Kidney (tissue), 14 donors: ENCODE results near the gene HBS1L. TPM values are rescaled to one million over a fixed set of nuclear protein-coding genes. Genes with fewer than 3 reads are reported as not detected.

Source experiments
- DNase-seq, 5 donors: peaks; one replicate each; pipeline ENCODE4 v3.0.0-alpha.2; 2013 to 2020
- FAIRE-seq: peaks from 2 replicates; lab custom pipeline; 2012; peaks lifted over from hg19 to GRCh38; lab: Jason Lieb, UNC
- H3K27ac ChIP-seq, 2 donors: one replicate each; pipeline ENCODE4 v1.7.0; 2013; ENCODE audit warnings: low read depth in 2 of 2, low read length in 2 of 2, inconsistent platforms in 1 of 2
- H3K27me3 ChIP-seq: one replicate; pipeline ENCODE4 v1.7.1; 2013; ENCODE audit warnings: low read length, inconsistent platforms; ENCODE audit not compliant: control insufficient read depth, insufficient read depth
- H3K36me3 ChIP-seq, 3 donors: one replicate each; pipeline versions ENCODE4 v1.7.0 to v1.7.1; 2013; ENCODE audit warnings: low read length in 3 of 3, control low read depth in 1 of 3, inconsistent platforms in 1 of 3; ENCODE audit not compliant: insufficient read depth in 3 of 3, control insufficient read depth in 2 of 3
- H3K4me1 ChIP-seq, 3 donors: one replicate each; pipeline versions ENCODE4 v1.7.0 to v1.7.1; 2013; ENCODE audit warnings: low read length in 3 of 3, inconsistent platforms in 1 of 3, low read depth in 1 of 3; ENCODE audit not compliant: control insufficient read depth in 2 of 3, insufficient read depth in 2 of 3
- H3K4me3 ChIP-seq, 3 donors: one replicate each; pipeline versions ENCODE4 v1.7.0 to v1.8.1; 2013; ENCODE audit warnings: low read length in 3 of 3, control low read depth in 1 of 3, inconsistent platforms in 1 of 3
- H3K9ac ChIP-seq, 3 donors: one replicate each; pipeline versions ENCODE4 v1.7.0 to v1.7.1; 2013; ENCODE audit warnings: low read length in 3 of 3, control low read depth in 1 of 3, inconsistent platforms in 1 of 3
- H3K9me3 ChIP-seq, 3 donors: one replicate each; pipeline versions ENCODE4 v1.7.0 to v1.7.1; 2013; ENCODE audit warnings: low read length in 3 of 3, control low read depth in 1 of 3, inconsistent platforms in 1 of 3; ENCODE audit not compliant: control insufficient read depth in 2 of 3, insufficient read depth in 1 of 3
- CTCF ChIP-seq: IDR thresholded peaks from 3 replicates; pipeline ENCODE4 v1.5.1; 2012; ENCODE audit warnings: mild to moderate bottlenecking, moderate library complexity, borderline replicate concordance; ENCODE audit not compliant: insufficient read depth; ENCODE audit errors: extremely low read depth
- intact Hi-C: fragments of 100-400 bp; cut with DNase I; formaldehyde crosslinking; loops from one replicate; pipeline ENCODE4 v1.11.1; 2022
- polyA plus RNA-seq: library from polyadenylated mRNA; stranded (reverse); fragments of 350-450 nt; fragmentation: Illumina TruSeq; extraction: RNeasy Lipid Tissue Mini Kit (QIAGEN cat#74804); gene quantifications from one replicate; pipeline ENCODE4 v1.2.3, GENCODE V29; 2014; ENCODE audit warnings: low read depth, low replicate concordance; ENCODE audit not compliant: insufficient read depth
- total RNA-seq: library from RNA; stranded (reverse); fragmentation: NEBNext Ultra II Directional; extraction: Animal tissue kit (Norgen Biotek cat#: 25700); gene quantifications from one replicate; pipeline ENCODE4 v1.2.1, GENCODE V29; 2021
- donor health status: control.
- donor health status: control.
- donor health status: control.
- donor health status: control.
- donor health status: control.
- donor health status: DM: yes; HTN: yes; CAD: no.
- donor health status: Normal renal cell carcinoma (clear cell type).

HBS1L gene
- total and polyA plus RNA-seq, 2 donors from 2014 or later, result 21.0 to 59.1 TPM

GRCh38 chr6:135084916-135085269 is 30.3 kb upstream of the HBS1L start:
- Histone ChIP-seq H3K4me3 (no peak overlapping the region), H3K9me3 (peaks cover 0 to 6% (median 0%) of the 10 kb centered on the region in 3 donors), H3K9ac (no peak overlapping the region)

GRCh38 chr6:135084001-135084915 is 29.6 kb upstream of the HBS1L start:
- no peak overlapping the region for H3K4me3 ChIP-seq
- no peak for FAIRE-seq
- intact Hi-C loops, result no loop called here
- DNase-seq, result no peak
- H3K9ac ChIP-seq, result no peak overlapping the region
- no peak overlapping the region for H3K27ac ChIP-seq
- H3K36me3 ChIP-seq, result no peaks in the 10 kb centered on the region
- no peak for TF ChIP-seq CTCF
- H3K4me1 ChIP-seq, result no peaks in the 10 kb centered on the region
- peaks cover 0 to 6% (median 0%) of the 10 kb centered on the region in 3 donors for H3K9me3 ChIP-seq
- H3K27me3 ChIP-seq, result no peaks in the 10 kb centered on the region

More at GRCh38 chr6:135084916-135085269, 30.3 kb upstream of the HBS1L start:
- no peak for DNase-seq
- no peaks in the 10 kb centered on the region for H3K36me3 ChIP-seq
- no peaks in the 10 kb centered on the region for H3K4me1 ChIP-seq
- FAIRE-seq, result no peak
- TF ChIP-seq CTCF, result no peak
- no peaks in the 10 kb centered on the region for H3K27me3 ChIP-seq
- no peak overlapping the region for H3K27ac ChIP-seq
- intact Hi-C loops, result no loop called here

DNA sequence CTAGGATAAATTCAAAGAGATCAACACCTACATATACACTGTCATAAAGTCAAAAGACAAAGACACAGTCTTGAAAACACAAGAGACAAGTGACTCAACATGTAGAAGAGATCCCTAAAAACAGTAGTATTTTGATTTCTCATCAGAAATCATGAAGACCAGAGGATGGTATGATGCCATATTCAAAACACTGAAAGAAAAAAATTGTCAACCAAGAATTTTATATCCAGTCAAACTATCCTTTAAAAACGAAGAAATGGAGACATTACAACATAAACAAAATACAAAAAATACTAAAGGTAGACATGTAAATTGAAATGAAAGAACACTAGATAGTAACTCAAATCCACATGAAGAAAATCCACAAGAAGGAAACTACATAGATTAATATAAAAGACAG is 27.3 kb upstream of the HBS1L start:
- no peak for TF ChIP-seq CTCF

More for the DNA sequence above, 27.3 kb upstream of the HBS1L start:
- Histone ChIP-seq H3K27me3 (no peaks in the 10 kb centered on the region), H3K27ac (no peak overlapping the region), H3K36me3 (no peaks in the 10 kb centered on the region), H3K9me3 (peaks cover 0 to 6% (median 0%) of the 10 kb centered on the region in 3 donors), H3K4me3 (no peak overlapping the region), H3K9ac (no peak overlapping the region), H3K4me1 (no peaks in the 10 kb centered on the region)
- intact Hi-C loops, result no loop called here
- DNase-seq (no peak), FAIRE-seq (no peak)
